Lung (tissue), 12 donors: ENCODE data around the gene KIF3B. TPM values are rescaled to one million over a fixed set of nuclear protein-coding genes. Genes with fewer than 3 reads are reported as not detected.

ENCODE experiments used
- ATAC-seq: fragments of 200-7000 bp; cut with Tn5 transposase; one replicate; pipeline ENCODE4 v1.9.1; 2020; ENCODE audit warnings: moderate number of reproducible peaks; ENCODE audit not compliant: insufficient read depth, low FRiP score
- DNase-seq, 3 donors: peaks; one replicate each; pipeline ENCODE4 v3.0.0-alpha.2; 2013 to 2017
- H3K27ac ChIP-seq, 2 donors: one replicate each; pipeline ENCODE4 v1.5.1; 2013; ENCODE audit warnings: mild to moderate bottlenecking in 2 of 2, moderate library complexity in 2 of 2, control low read depth in 1 of 2, inconsistent platforms in 1 of 2, low read depth in 1 of 2, low read length in 1 of 2
- H3K27me3 ChIP-seq, 3 donors: one replicate each; pipeline ENCODE4 v1.5.1; 2013; ENCODE audit warnings: low read length in 2 of 3; ENCODE audit not compliant: control insufficient read depth in 3 of 3, insufficient read depth in 3 of 3
- H3K36me3 ChIP-seq, 4 donors: one replicate each; pipeline ENCODE4 v1.5.1; 2013; ENCODE audit warnings: low read length in 4 of 4, mild to moderate bottlenecking in 1 of 4, moderate library complexity in 1 of 4; ENCODE audit not compliant: control insufficient read depth in 4 of 4, insufficient read depth in 4 of 4
- H3K4me1 ChIP-seq, 5 donors: one replicate each; pipeline ENCODE4 v1.5.1; 2013; ENCODE audit warnings: low read length in 5 of 5, mild to moderate bottlenecking in 2 of 5, moderate library complexity in 1 of 5; ENCODE audit not compliant: control insufficient read depth in 5 of 5, insufficient read depth in 5 of 5
- H3K4me3 ChIP-seq: one replicate; pipeline ENCODE4 v1.5.1; 2013; ENCODE audit warnings: mild to moderate bottlenecking, control low read depth, moderate library complexity
- H3K9ac ChIP-seq, 2 donors: one replicate each; pipeline ENCODE4 v1.5.1; 2013; ENCODE audit warnings: low read length in 2 of 2, control low read depth in 1 of 2; ENCODE audit not compliant: insufficient read depth in 1 of 2
- H3K9me3 ChIP-seq, 4 donors: one replicate each; pipeline ENCODE4 v1.5.1; 2013; ENCODE audit warnings: low read length in 3 of 4, mild to moderate bottlenecking in 1 of 4, moderate library complexity in 1 of 4; ENCODE audit not compliant: control insufficient read depth in 4 of 4, insufficient read depth in 3 of 4
- CTCF ChIP-seq: IDR thresholded peaks from 2 replicates; pipeline ENCODE4 v1.5.1; 2012; ENCODE audit warnings: mild to moderate bottlenecking; ENCODE audit errors: control extremely low read depth, extremely low read depth
- WGBS, 2 donors: extraction: QIAGEN DNeasy Blood & Tissue Kit; methylation state at CpG; one replicate each; pipeline ENCODE4 v1.1.7; 2013; 5-methylcytosine and 5-hydroxymethylcytosine counted together
- polyA plus RNA-seq, 2 donors: library from polyadenylated mRNA; stranded (reverse); fragments of 200-250 nt; gene quantifications; one replicate each; pipeline ENCODE4 v1.2.1, GENCODE V29; 2013
- total RNA-seq, 2 donors: library from RNA; depleted of rRNA in 1 of 2; stranded (reverse); fragments of >200 nt in 1 of 2; gene quantifications; one replicate each; pipeline ENCODE4 v1.2.1, GENCODE V29; 2014 to 2021
- donor health status: control.
- donor health status: control.
- donor health status: Bipolar disorder and iron deficiency.
- donor health status: healthy.
- donor health status: DM: yes; HTN: yes; CAD: no.

The KIF3B gene
- total and polyA plus RNA-seq, 4 donors: 8.5 to 35.3 (median 23.2) TPM

GRCh38 chr20:32357869-32358631, 80.6 kb downstream of the KIF3B start, which contains the start of gene ASXL1:
Gene ASXL1 (plus strand): TSS chr20:32358331. CDS start chr20:32358776, 445 bp downstream.
- H3K4me1 ChIP-seq: peaks cover 0 to 18% (median 7%) of the 10 kb centered on the region in 5 donors
- H3K9me3 ChIP-seq: peaks cover 0 to 5% (median 0%) of the 10 kb centered on the region in 4 donors
- 0% methylated on average over 68 to 83 of the region's 83 CpGs for WGBS, 2 donors
- no peaks in the 10 kb centered on the region for H3K27me3 ChIP-seq
- DNase-seq (peak; percentile 99 to 100 (median 100)), ATAC-seq (peak; percentile 94)
- TF ChIP-seq CTCF: no peak
- H3K27ac ChIP-seq: peak within 1 kb of the TSS; percentile 93 to 99
- H3K36me3 ChIP-seq: no peaks in the 10 kb centered on the region
- H3K4me3 ChIP-seq: peak within 1 kb of the TSS; percentile 68
- peak within 1 kb of the TSS; percentile 82 to 92 for H3K9ac ChIP-seq

- peak overlapping the region; percentile 78 to 89 for H3K27ac ChIP-seq
- H3K9ac ChIP-seq: no peak overlapping the region
- no peak for ATAC-seq
- H3K4me1 ChIP-seq: peaks cover 0 to 21% (median 9%) of the 10 kb centered on the region in 5 donors
- no peak for TF ChIP-seq CTCF
- H3K9me3 ChIP-seq: peaks cover 0 to 5% (median 0%) of the 10 kb centered on the region in 4 donors
- no peaks in the 10 kb centered on the region for H3K27me3 ChIP-seq
- no peak for DNase-seq
- peak overlapping the region; percentile 45 for H3K4me3 ChIP-seq
- 0 to 1% methylated on average over 1 to 35 of the region's 35 CpGs for WGBS, 2 donors
- no peaks in the 10 kb centered on the region for H3K36me3 ChIP-seq
Observed at GRCh38 chr20:32358632-32358882, 81.1 kb downstream of the KIF3B start.

- peaks cover 0 to 5% (median 0%) of the 10 kb centered on the region in 4 donors for H3K9me3 ChIP-seq
- peak overlapping the region; percentile 89 to 94 for H3K27ac ChIP-seq
- peaks cover 0 to 24% (median 11%) of the 10 kb centered on the region in 5 donors for H3K4me1 ChIP-seq
- no peaks in the 10 kb centered on the region for H3K36me3 ChIP-seq
- DNase-seq: peak; percentile 83 to 87 (median 85)
- TF ChIP-seq CTCF: no peak
- peak overlapping the region; percentile 82 to 92 for H3K9ac ChIP-seq
- 0 to 1% methylated on average over 41 to 46 of the region's 46 CpGs for WGBS, 2 donors
- no peak for ATAC-seq
- no peaks in the 10 kb centered on the region for H3K27me3 ChIP-seq
- peak overlapping the region; percentile 64 for H3K4me3 ChIP-seq
Observed at GRCh38 chr20:32358883-32359632, 81.6 kb downstream of the KIF3B start.
